ENCODE results near the gene F11R. TPM values are rescaled to one million over a fixed set of nuclear protein-coding genes. Genes with fewer than 3 reads are reported as not detected.

Gene F11R
- total and polyA plus RNA-seq, 2 of the 13 experiments (the other 11 are each of a cell fraction or from before 2014, with no cell fraction given) = 95.8 to 105 TPM

- TF ChIP-seq, protein P1, sequence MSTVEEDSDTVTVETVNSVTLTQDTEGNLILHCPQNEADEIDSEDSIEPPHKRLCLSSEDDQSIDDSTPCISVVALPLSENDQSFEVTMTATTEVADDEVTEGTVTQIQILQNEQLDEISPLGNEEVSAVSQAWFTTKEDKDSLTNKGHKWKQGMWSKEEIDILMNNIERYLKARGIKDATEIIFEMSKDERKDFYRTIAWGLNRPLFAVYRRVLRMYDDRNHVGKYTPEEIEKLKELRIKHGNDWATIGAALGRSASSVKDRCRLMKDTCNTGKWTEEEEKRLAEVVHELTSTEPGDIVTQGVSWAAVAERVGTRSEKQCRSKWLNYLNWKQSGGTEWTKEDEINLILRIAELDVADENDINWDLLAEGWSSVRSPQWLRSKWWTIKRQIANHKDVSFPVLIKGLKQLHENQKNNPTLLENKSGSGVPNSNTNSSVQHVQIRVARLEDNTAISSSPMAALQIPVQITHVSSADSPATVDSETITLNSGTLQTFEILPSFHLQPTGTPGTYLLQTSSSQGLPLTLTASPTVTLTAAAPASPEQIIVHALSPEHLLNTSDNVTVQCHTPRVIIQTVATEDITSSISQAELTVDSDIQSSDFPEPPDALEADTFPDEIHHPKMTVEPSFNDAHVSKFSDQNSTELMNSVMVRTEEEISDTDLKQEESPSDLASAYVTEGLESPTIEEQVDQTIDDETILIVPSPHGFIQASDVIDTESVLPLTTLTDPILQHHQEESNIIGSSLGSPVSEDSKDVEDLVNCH (CRISPR knock-in tag; IDR thresholded peaks at IDR 0.05) = no peak; the same call in 1 of the 2 replicates
- TF ChIP-seq NR3C1 (CRISPR knock-in tag; IDR thresholded peaks at IDR 0.05) (no peak), ATF4 (CRISPR knock-in tag; IDR thresholded peaks at IDR 0.05) (peak in 1 of 2 experiments; percentile 77; a peak in 2 of 4 replicates), ATF1 (CRISPR knock-in tag; IDR thresholded peaks at IDR 0.05) (peak; percentile 84), BRCA1 (CRISPR knock-in tag; IDR thresholded peaks at IDR 0.05) (peak; percentile 70; the same call in 1 of the 2 replicates), MEIS2 (CRISPR knock-in tag; IDR thresholded peaks at IDR 0.05) (peak; percentile 93), HHEX (CRISPR knock-in tag; IDR thresholded peaks at IDR 0.05) (no peak), ZBTB8A (CRISPR knock-in tag; IDR thresholded peaks at IDR 0.05; ENCODE audit: borderline replicate concordance, low read depth) (no peak), ZNF337 (CRISPR knock-in tag; IDR thresholded peaks at IDR 0.05; ENCODE audit: borderline replicate concordance, low read depth) (no peak), ZNF569 (CRISPR knock-in tag; IDR thresholded peaks at IDR 0.05; ENCODE audit: borderline replicate concordance) (no peak), DR1 (CRISPR knock-in tag; IDR thresholded peaks at IDR 0.05) (no peak), ZNF775 (CRISPR knock-in tag; IDR thresholded peaks at IDR 0.05; ENCODE audit: borderline replicate concordance) (no peak), ARNT (IDR thresholded peaks at IDR 0.05) (no peak), CCAR2 (optimal IDR thresholded peaks at IDR 0.05; ENCODE audit: low read depth, low read length) (peak; percentile 78), YEATS2 (CRISPR knock-in tag; IDR thresholded peaks at IDR 0.05; ENCODE audit: borderline replicate concordance) (peak; percentile 82), ZNF570 (CRISPR knock-in tag; IDR thresholded peaks at IDR 0.05; ENCODE audit: borderline replicate concordance) (no peak), ZNF329 (CRISPR knock-in tag; IDR thresholded peaks at IDR 0.05; ENCODE audit: low read depth) (0 out of 2 replicates have a peak, but pooled peaks have one; percentile 15), THAP11 (CRISPR knock-in tag; IDR thresholded peaks at IDR 0.05) (peak; percentile 89), SNAPC4 (CRISPR knock-in tag; IDR thresholded peaks at IDR 0.05) (no peak), ZSCAN9 (CRISPR knock-in tag; IDR thresholded peaks at IDR 0.05; ENCODE audit: borderline replicate concordance) (peak; percentile 87; the same call in 1 of the 2 replicates), ZBTB38 (CRISPR knock-in tag; IDR thresholded peaks at IDR 0.05) (peak; percentile 37; the same call in 1 of the 2 replicates), ISL2 (CRISPR knock-in tag; IDR thresholded peaks at IDR 0.05) (peak; percentile 74)
These were observed 7.3 kb downstream of the F11R start (continued) for GRCh38 chr1:161013488-161014230.

All from HepG2 (cell line).